GM19467 (cell line): ENCODE results near the gene SLC19A2.
"Not testable (repeated sequence)": the region's sequence is repeated elsewhere in the genome, so short reads cannot be mapped to it uniquely, and the experiment has no call there.

Source experiments
- ATAC-seq: cut with Tn5 transposase; IDR thresholded peaks from one replicate; pipeline ENCODE4 v1.9.1; 2021; ENCODE audit warnings: mild to moderate bottlenecking, moderate library complexity; ENCODE audit not compliant: unreplicated experiment

The SLC19A2 gene

DNA sequence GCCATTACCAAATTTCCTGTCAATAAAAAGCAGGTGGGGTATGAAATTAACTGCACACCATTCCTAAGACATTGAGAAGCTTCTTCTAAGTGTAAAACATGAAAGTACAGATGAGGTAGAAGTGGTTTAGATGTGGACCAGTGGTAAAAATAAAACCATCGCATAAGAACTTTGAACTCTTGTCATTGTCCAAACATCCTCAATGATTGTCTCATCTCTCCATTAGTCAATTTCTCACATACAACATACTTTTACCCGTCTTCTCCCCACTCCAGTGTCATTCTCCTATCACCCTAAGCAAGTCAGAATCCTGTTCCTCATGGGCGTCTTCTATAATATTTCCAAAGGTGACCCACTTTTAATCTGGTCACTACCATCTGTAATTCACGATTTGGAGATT is 24.3 kb upstream of the SLC19A2 start:
- ATAC-seq = no peak

DNA sequence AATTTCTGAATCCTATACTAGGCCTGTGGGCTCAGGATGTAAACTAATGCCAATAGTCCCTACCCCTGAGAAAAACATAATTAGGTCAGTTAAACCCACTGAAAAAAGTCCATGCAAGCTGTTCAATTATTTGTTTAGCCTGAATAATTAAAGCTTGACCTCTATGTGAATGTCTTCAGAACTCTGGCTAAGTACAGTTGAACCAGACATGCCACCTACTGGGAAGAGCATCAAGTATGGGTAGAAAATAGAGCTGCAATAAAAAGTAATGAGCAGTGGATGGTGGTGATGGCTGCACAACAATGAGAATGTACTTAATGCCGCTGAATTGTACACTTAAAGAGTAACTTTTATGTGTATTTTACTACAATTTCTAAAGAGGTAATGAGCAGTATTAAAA is 23.6 kb upstream of the SLC19A2 start:
- ATAC-seq = no peak

DNA sequence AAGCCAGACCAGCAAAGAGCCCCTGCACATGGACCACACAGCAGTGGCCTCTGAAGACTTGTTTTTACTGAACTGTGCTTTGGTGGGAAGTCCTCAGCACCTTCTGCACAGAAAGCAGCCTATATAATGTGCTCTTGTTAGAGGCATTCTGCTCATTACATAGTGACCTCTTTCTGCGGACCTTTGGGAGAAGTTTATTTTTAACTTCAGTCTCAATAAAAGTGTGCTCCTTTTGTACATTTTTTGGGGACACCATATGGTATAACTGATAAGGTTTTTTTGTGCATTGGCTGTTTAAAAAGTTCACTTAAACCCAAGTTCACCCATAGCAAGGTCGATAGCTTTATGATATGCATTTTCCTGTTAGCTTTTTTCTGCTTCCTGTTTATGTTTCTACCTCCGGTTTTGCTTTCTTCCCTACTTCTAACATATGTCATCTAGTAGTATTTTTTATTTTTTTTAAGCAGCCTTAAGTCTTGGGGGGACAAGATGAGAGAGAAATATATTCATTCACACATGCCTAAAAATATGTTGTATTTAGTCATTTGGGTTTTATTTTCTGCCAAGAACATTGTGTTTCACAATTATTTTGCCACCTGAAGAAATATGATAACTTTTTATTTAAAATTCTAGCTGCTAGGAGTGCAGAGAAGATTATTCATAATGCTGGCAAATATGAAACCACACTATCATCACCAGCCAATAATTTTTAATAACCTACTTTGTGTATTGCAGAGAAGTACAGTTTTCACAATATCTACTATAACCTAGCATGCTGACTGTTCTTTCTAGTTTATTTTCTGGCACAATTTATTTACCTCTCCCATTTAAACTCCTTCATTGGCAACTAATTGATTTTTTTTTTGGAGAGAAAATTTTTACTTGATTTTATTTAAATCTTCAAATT is 22.9 kb upstream of the SLC19A2 start:
- ATAC-seq = no peak

DNA sequence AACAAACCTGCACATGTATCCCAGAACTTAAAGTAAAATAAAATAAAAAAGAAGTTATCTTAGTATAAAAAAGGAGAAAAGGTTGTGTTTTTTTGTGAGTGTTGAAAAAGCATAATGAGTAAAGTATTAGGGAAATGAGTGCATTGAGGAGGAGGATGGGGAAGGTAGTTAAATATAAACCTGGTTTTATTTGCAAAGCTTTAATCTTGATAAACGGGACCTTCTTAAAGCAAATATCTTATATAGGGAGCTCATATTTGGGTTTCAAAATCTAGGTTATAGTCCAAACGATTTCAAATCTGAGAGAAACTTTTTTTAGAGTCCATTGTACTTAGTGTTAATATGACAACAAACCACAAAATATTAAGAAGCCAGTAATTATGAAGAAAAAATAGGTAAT is 21.7 kb upstream of the SLC19A2 start:
- ATAC-seq = no peak

- not testable (repeated sequence) for ATAC-seq
Observed at GRCh38 chr1:169503601-169504000, 17.9 kb upstream of the SLC19A2 start.

- no peak for ATAC-seq
Observed at GRCh38 chr1:169499807-169500206, 14.1 kb upstream of the SLC19A2 start.

DNA sequence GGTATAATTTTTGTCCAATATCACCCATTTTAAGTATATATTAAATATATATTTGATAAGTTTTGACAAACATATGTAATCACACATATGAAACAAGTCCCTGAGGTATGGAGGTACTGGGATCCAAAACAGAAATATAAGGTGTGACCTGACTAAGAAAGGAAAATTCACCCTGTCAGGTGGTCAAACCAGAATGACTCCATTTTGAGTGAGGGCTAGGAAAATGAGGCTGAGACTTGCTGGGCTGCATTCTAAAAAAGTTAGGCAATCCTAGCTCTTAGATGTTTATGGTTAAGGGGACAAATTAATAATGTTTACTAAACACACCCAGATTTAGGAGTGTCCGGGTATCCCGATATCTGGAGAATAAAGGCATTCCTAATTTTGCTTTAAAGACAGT is 11.6 kb upstream of the SLC19A2 start:
- ATAC-seq = no peak

GRCh38 chr1:169495916-169496315 is 10.2 kb upstream of the SLC19A2 start:
- no peak for ATAC-seq

DNA sequence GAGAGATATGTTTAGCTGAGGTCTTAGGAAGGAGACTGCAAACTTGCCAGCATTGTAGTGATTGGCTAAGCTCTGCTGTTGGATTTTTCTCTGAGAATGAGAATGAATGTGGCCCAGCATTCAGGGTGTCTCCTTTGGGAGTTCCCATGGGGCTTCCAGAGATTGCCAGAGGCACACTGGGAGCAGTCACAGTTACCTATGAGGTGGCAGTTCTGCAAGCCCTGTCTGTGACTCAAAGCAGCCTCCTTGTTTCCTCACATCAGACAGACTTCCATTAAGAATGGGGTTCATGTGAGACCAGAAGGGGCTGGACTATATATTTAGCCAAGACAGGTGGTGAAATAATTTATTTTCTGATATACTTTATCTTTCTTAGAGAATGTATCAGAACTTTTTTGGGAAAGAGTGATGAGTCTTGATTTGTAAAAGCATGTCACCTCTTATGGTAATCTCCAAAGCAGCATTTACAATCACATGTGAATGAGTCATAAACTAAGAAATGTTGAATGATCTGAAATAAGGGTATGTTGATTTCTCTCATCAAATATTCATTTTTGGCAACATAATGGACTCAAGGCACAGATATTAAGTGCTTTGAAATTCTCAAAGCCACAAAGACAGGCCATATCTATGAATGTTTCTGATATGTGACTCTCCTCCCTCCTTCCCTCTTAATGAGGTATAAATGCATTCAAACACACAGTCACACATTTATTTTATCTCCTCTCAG is 9.5 kb upstream of the SLC19A2 start:
- ATAC-seq = no peak

- no peak for ATAC-seq
Observed at GRCh38 chr1:169494343-169494742, 8.6 kb upstream of the SLC19A2 start.

GRCh38 chr1:169493251-169493650 is 7.5 kb upstream of the SLC19A2 start:
- no peak for ATAC-seq

- ATAC-seq = peak; percentile 46
Observed at GRCh38 chr1:169491845-169492281, 6.1 kb upstream of the SLC19A2 start.

DNA sequence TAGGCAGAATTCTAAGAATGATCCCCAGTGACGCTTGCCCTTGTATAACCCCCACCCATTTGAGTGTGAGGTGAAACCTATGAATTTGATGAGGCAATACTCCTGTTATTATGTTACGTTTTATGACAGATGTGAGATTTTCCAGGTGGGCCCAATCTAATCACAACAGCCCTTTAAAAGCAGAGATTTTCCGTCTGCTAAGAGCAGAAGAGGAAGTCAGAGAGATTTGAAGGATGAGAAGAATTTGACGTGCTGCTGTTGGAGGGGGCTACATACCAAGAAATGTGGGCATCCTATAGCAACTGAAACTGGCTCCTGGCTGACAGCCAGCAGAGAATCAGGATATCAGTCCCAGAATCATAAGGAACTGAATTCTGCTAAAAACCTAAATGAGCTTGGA is 2.4 kb upstream of the SLC19A2 start:
- no peak for ATAC-seq

- ATAC-seq = no peak
Observed at GRCh38 chr1:169487561-169487960, 1.8 kb upstream of the SLC19A2 start.

- no peak for ATAC-seq
Observed at GRCh38 chr1:169487133-169487532, 1.4 kb upstream of the SLC19A2 start.

- no peak for ATAC-seq
Observed at GRCh38 chr1:169486281-169487051, 722 bp upstream of the SLC19A2 start.

DNA sequence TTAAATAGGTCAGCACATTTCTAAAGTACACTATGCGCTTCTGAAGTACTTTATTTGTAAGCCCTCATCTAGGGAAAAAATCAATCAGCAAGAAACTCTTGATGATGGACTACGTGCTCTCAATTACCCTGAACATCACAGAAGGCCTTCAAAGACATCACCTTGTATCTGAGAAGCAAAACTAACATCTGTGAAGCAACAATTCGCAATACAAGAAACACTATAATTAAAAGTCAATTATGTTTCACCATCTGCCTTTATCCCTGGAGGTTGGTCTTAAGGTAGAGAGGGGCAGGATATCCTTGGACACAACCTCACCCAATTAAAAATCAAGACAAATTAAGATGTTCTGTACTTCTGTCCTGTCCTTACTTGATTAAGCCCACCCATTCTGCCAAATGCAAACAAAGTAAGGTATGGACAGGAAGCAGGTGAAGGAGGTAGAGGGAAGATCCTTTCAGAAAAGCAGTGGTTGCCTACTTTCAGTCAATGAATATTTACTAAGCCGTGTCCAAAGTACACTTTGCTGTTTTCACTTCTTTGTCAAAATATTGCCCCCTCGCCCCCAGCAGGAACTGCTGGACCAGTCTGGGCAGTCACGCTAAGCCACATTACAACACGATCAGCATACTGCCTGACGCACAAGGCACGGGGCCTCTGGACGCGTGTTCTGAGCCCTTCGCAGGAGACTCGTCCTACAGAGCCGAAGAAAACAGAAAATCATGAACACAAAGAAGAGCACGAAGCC is 887 bp downstream of the SLC19A2 start:
- peak; percentile 7 for ATAC-seq

- ATAC-seq = no peak
Observed at GRCh38 chr1:169484101-169484500, 1.6 kb downstream of the SLC19A2 start.

- ATAC-seq = no peak
Observed at GRCh38 chr1:169483500-169483966, 2.2 kb downstream of the SLC19A2 start.

- no peak for ATAC-seq
Observed at GRCh38 chr1:169479363-169480066, 6.2 kb downstream of the SLC19A2 start.
